ENCODE results near the gene DAZAP2. TPM values are rescaled to one million over a fixed set of nuclear protein-coding genes. Genes with fewer than 3 reads are reported as not detected.
"Not testable (repeated sequence)": the region's sequence is repeated elsewhere in the genome, so short reads cannot be mapped to it uniquely, and the experiment has no call there.

DAZAP2 gene
- total RNA-seq, 1 donor from 2014 or later: 31.3 TPM

DNA sequence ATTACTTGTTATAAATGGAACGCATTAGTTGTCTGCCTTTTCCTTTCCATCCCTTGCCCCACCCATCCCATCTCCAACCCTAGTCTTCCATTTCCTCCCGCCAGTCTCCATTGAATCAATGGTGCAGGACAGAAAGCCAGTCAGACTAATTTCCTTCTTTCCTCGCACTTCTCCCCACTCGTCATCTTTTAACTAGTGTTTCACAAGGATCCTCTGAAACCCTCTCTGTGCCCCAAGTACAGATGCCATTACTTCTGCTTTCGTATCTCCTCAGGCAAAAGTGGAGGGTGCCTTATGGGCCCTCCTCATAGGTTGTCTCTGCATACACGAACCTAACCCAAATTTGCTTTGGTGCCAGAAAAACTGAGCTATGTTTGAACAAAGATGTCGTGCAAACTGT, 4.2 kb downstream of the DAZAP2 start:
- no peak overlapping the region for H3K27ac ChIP-seq (ENCODE audit: low read depth, low read length)
- no peak overlapping the region for H3K9ac ChIP-seq (ENCODE audit: low read depth in 1 of 3, low read length in 3 of 3)
- H3K9me3 ChIP-seq (ENCODE audit: control insufficient read depth in 3 of 3, low read length in 3 of 3): no peaks in the 10 kb centered on the region
- H3K4me1 ChIP-seq (ENCODE audit: control insufficient read depth in 3 of 3, insufficient read depth in 3 of 3, low read length in 3 of 3): peaks cover 20 to 30% (median 25%) of the 10 kb centered on the region in 3 donors
- peaks cover 29 to 43% (median 36%) of the 10 kb centered on the region in 3 donors for H3K36me3 ChIP-seq (ENCODE audit: control insufficient read depth in 3 of 3, insufficient read depth in 3 of 3, low read length in 3 of 3)
- H3K4me3 ChIP-seq (ENCODE audit: low read length in 3 of 3): no peak overlapping the region
- H3K27me3 ChIP-seq (ENCODE audit: control insufficient read depth in 3 of 3, insufficient read depth in 3 of 3, low read length in 3 of 3): no peaks in the 10 kb centered on the region

DNA sequence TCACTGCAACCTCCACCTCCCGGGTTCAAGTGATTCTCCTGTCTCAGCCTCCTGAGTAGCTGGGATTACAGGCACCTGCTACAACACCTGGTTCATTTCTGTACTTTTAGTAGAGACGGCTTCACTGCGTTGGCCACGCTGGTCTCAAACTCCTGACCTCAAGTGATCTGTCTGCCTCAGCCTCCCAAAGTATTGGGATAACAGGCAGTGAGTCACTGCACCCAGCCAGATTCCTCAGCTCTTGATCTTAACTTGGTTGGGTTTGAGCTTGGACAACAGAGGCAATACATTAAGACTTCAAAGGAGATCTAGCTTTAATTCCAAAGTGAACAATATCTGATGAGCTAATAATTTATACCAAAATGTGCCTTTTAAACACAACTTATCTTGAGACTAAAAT, 5.6 kb downstream of the DAZAP2 start:
- Histone ChIP-seq H3K36me3 (ENCODE audit: control insufficient read depth in 3 of 3, insufficient read depth in 3 of 3, low read length in 3 of 3) (peaks cover 29 to 43% (median 33%) of the 10 kb centered on the region in 3 donors), H3K9ac (ENCODE audit: low read depth in 1 of 3, low read length in 3 of 3) (no peak overlapping the region), H3K27ac (ENCODE audit: low read depth, low read length) (no peak overlapping the region), H3K4me1 (ENCODE audit: control insufficient read depth in 3 of 3, insufficient read depth in 3 of 3, low read length in 3 of 3) (peaks cover 16 to 21% (median 19%) of the 10 kb centered on the region in 3 donors), H3K4me3 (ENCODE audit: low read length in 3 of 3) (no peak overlapping the region), H3K27me3 (ENCODE audit: control insufficient read depth in 3 of 3, insufficient read depth in 3 of 3, low read length in 3 of 3) (no peaks in the 10 kb centered on the region), H3K9me3 (ENCODE audit: control insufficient read depth in 3 of 3, low read length in 3 of 3) (no peaks in the 10 kb centered on the region)

DNA sequence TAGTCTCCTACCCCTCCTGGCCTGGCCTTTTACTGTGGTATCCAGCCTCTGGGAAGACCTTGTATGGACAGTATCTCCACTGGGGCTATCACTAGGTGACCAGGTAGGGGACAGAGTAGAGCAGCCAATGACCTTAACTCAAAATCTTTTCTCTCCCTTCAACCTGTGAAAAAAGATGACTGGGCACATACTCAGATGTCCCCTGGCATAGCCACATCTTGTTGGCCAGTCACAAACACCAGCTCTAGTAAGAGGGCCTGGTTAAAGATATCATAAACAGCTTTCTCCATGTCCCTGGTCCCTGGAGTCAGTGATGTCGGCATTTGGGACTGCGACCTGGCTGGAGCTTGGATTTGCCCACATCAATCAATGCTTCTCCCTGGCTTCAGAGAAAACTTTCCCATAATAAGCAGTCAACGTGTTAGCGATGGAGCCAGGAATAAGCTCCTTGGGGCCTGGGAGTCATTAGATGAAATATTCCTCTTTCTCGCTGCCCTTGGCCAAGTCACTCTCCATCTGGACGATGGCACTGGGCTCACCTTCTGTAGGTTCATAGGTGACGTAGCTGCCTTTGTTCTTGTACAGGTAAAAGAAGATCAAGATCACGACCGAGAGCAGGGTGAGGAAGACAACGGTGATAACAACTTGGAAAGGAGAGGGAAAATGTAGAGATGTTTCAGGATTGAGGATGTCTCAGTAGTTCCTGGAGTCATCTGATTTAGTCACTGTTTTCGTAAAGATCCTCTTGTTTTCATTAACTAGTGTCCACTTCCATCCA, 7.0 kb downstream of the DAZAP2 start:
- Histone ChIP-seq H3K27ac (ENCODE audit: low read depth, low read length) (no peak overlapping the region), H3K27me3 (ENCODE audit: control insufficient read depth in 3 of 3, insufficient read depth in 3 of 3, low read length in 3 of 3) (no peaks in the 10 kb centered on the region), H3K9me3 (ENCODE audit: control insufficient read depth in 3 of 3, low read length in 3 of 3) (no peaks in the 10 kb centered on the region), H3K9ac (ENCODE audit: low read depth in 1 of 3, low read length in 3 of 3) (no peak overlapping the region), H3K36me3 (ENCODE audit: control insufficient read depth in 3 of 3, insufficient read depth in 3 of 3, low read length in 3 of 3) (peaks cover 22 to 33% (median 25%) of the 10 kb centered on the region in 3 donors), H3K4me1 (ENCODE audit: control insufficient read depth in 3 of 3, insufficient read depth in 3 of 3, low read length in 3 of 3) (peaks cover 8 to 11% (median 10%) of the 10 kb centered on the region in 3 donors), H3K4me3 (ENCODE audit: low read length in 3 of 3) (no peak overlapping the region)

DNA sequence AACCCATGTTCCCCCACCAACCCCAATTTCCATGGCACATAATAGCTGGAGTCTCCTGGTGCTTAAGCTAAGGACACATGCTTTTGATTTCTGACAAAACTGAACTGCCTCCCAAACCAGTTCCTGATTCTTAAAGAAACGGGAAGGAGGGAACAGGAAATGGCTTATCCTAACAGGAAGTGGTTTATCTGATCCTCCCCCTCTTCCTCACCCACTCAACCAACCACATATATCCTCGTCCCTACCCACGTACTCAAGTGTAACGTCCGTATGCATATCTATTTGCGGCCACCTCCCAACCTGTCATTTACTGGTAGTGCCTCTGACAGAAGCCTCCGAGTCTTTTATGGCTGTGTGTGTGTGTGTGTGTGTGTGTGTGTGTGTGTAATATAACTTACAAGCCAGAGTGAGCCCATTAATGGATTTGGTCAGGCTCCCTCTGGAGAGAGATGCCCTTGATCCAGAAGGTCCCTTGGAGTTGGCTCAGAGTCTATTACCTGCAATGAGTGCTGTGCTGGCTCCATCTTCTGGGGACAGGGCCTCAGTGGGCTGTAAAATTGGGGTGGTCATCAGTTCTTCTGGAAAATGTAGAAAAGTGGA, 7.7 kb downstream of the DAZAP2 start:
- Histone ChIP-seq H3K27me3 (ENCODE audit: control insufficient read depth in 3 of 3, insufficient read depth in 3 of 3, low read length in 3 of 3) (no peaks in the 10 kb centered on the region), H3K27ac (ENCODE audit: low read depth, low read length) (no peak overlapping the region), H3K4me1 (ENCODE audit: control insufficient read depth in 3 of 3, insufficient read depth in 3 of 3, low read length in 3 of 3) (peaks cover 4 to 7% (median 6%) of the 10 kb centered on the region in 3 donors), H3K9me3 (ENCODE audit: control insufficient read depth in 3 of 3, low read length in 3 of 3) (no peaks in the 10 kb centered on the region), H3K9ac (ENCODE audit: low read depth in 1 of 3, low read length in 3 of 3) (no peak overlapping the region), H3K36me3 (ENCODE audit: control insufficient read depth in 3 of 3, insufficient read depth in 3 of 3, low read length in 3 of 3) (peaks cover 16 to 27% (median 18%) of the 10 kb centered on the region in 3 donors), H3K4me3 (ENCODE audit: low read length in 3 of 3) (no peak overlapping the region)

DNA sequence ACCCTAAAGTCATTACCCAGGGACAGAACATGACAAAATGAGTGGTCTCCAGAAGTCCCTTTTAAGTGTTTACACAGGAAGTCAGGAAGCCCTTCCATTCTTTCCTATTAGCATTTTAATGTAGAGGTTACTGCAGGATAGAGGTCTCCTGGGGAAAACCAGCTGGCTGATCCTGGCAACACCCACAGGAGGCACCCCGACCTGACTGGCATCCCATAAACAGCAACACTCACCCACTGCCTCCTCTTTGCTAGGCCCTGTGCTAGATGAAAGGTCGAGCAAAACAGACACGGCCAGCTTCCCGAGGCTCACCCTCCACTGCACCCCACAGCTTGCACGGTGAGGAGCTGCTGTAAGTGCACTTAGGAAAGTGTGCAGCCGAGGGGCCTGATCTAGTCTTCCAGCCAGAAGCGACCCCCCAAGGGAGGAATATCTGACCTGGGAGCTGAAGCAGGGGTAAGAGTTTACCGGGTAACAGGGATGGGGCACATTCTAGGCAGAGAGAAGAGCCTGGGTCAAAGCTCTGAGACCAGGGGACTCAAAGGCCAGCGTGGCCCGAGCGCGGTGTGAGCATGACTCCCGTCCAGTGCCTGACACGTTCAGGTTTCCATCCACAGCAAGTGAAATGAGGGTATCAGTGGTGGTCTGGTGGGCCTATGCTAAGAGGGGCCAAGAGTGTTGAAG, 9.0 kb downstream of the DAZAP2 start:
- peak overlapping the region in 1 of 3 donors; percentile 40 for H3K9ac ChIP-seq (ENCODE audit: low read depth in 1 of 3, low read length in 3 of 3)
- H3K27ac ChIP-seq (ENCODE audit: low read depth, low read length): no peak overlapping the region
- H3K27me3 ChIP-seq (ENCODE audit: control insufficient read depth in 3 of 3, insufficient read depth in 3 of 3, low read length in 3 of 3): no peaks in the 10 kb centered on the region
- no peaks in the 10 kb centered on the region for H3K9me3 ChIP-seq (ENCODE audit: control insufficient read depth in 3 of 3, low read length in 3 of 3)
- H3K36me3 ChIP-seq (ENCODE audit: control insufficient read depth in 3 of 3, insufficient read depth in 3 of 3, low read length in 3 of 3): peaks cover 4 to 17% (median 8%) of the 10 kb centered on the region in 3 donors
- peaks cover 4 to 7% (median 6%) of the 10 kb centered on the region in 3 donors for H3K4me1 ChIP-seq (ENCODE audit: control insufficient read depth in 3 of 3, insufficient read depth in 3 of 3, low read length in 3 of 3)
- H3K4me3 ChIP-seq (ENCODE audit: low read length in 3 of 3): no peak overlapping the region

DNA sequence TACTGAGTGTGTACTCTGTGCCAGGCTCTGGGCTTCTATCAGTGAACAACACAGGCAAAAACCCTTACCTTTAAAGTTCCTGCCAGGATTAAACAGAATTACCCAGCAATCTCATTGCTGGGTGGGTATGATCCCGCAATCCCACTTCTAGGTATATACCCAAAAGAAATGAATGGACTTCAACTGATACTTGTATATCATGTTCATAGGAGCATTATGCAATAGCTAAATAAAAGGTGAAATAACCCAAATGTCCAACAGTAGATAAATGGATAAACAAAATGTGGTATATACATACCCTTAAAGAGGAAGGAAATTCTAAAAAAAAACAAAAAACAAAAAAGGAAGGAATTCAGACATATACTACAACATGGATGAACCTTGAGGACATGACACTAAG, 14.7 kb downstream of the DAZAP2 start:
- no peaks in the 10 kb centered on the region for H3K27me3 ChIP-seq (ENCODE audit: control insufficient read depth in 3 of 3, insufficient read depth in 3 of 3, low read length in 3 of 3)
- no peaks in the 10 kb centered on the region for H3K36me3 ChIP-seq (ENCODE audit: control insufficient read depth in 3 of 3, insufficient read depth in 3 of 3, low read length in 3 of 3)
- H3K4me1 ChIP-seq (ENCODE audit: control insufficient read depth in 3 of 3, insufficient read depth in 3 of 3, low read length in 3 of 3): no peaks in the 10 kb centered on the region
- no peak overlapping the region for H3K27ac ChIP-seq (ENCODE audit: low read depth, low read length)
- H3K9ac ChIP-seq (ENCODE audit: low read depth in 1 of 3, low read length in 3 of 3): no peak overlapping the region
- H3K9me3 ChIP-seq (ENCODE audit: control insufficient read depth in 3 of 3, low read length in 3 of 3): no peaks in the 10 kb centered on the region
- H3K4me3 ChIP-seq (ENCODE audit: low read length in 3 of 3): no peak overlapping the region

DNA sequence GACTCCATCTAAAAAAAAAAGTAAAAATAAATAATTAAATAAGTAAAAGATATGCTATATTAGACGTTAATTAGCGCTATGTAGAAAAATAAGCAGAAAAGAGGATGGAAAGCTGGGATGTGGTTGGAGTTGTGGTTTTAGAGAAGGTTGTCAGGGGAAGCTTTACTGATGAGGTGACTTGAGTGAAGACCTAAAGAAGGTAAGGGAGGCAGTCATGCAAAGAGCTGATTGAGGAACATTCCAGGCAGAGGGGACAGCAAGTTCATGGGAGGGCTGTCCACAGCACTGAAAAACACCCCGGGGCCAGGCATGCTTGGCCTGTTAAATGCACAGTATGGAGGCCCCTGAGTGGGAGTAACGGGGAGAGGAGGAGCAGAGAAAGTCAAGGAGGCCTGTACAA, 15.9 kb downstream of the DAZAP2 start:
- no peaks in the 10 kb centered on the region for H3K9me3 ChIP-seq (ENCODE audit: control insufficient read depth in 3 of 3, low read length in 3 of 3)
- no peak overlapping the region for H3K9ac ChIP-seq (ENCODE audit: low read depth in 1 of 3, low read length in 3 of 3)
- no peak overlapping the region for H3K27ac ChIP-seq (ENCODE audit: low read depth, low read length)
- H3K4me1 ChIP-seq (ENCODE audit: control insufficient read depth in 3 of 3, insufficient read depth in 3 of 3, low read length in 3 of 3): no peaks in the 10 kb centered on the region
- H3K36me3 ChIP-seq (ENCODE audit: control insufficient read depth in 3 of 3, insufficient read depth in 3 of 3, low read length in 3 of 3): no peaks in the 10 kb centered on the region
- H3K27me3 ChIP-seq (ENCODE audit: control insufficient read depth in 3 of 3, insufficient read depth in 3 of 3, low read length in 3 of 3): no peaks in the 10 kb centered on the region
- H3K4me3 ChIP-seq (ENCODE audit: low read length in 3 of 3): no peak overlapping the region

DNA sequence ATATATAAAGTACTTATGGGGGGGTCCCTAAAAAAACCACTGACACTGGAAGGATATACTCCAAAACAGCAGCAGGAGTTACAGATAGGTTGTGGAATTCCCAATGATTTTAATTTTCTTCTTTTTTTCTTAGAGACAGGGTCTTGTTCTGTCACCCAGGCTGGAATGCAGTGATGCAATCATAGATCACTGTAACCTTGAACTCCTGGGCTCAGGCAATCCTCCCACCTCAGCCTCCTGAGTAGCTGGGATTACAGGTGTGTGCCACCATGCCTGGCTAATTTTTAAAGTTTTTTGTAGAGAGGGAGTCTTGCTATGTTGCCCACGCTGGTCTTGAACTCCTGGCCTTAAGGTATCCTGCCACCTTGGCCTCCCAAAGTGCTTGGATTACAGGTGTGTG, 21.0 kb downstream of the DAZAP2 start:
- not testable (repeated sequence) for H3K4me3 ChIP-seq (ENCODE audit: low read length in 3 of 3); H3K9ac ChIP-seq (ENCODE audit: low read depth in 1 of 3, low read length in 3 of 3); H3K36me3 ChIP-seq (ENCODE audit: control insufficient read depth in 3 of 3, insufficient read depth in 3 of 3, low read length in 3 of 3); H3K27ac ChIP-seq (ENCODE audit: low read depth, low read length); H3K9me3 ChIP-seq (ENCODE audit: control insufficient read depth in 3 of 3, low read length in 3 of 3); H3K27me3 ChIP-seq (ENCODE audit: control insufficient read depth in 3 of 3, insufficient read depth in 3 of 3, low read length in 3 of 3); H3K4me1 ChIP-seq (ENCODE audit: control insufficient read depth in 3 of 3, insufficient read depth in 3 of 3, low read length in 3 of 3)

DNA sequence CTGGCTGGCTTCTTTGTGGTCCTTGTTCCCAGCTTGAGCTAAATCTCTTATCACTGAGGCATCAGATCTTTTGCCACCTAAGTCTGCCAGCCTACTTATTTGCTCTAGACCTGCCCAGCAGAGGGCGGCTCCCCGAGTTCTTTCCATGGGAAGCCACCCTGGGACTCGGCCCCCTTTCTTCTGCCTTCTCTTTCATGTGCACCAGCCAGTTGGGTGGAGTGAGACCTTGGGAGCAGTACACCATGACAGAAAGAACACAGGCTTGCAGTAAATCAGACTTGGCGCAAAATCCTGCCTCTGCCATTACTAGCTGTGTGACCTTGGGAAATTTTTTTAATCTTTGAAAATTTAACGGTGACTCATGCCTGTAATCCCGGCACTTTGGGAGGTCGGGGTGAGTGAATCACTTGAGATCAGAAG, 24.1 kb downstream of the DAZAP2 start:
- H3K27ac ChIP-seq (ENCODE audit: low read depth, low read length): no peak overlapping the region
- no peak overlapping the region for H3K4me3 ChIP-seq (ENCODE audit: low read length in 3 of 3)
- no peaks in the 10 kb centered on the region for H3K27me3 ChIP-seq (ENCODE audit: control insufficient read depth in 3 of 3, insufficient read depth in 3 of 3, low read length in 3 of 3)
- no peaks in the 10 kb centered on the region for H3K4me1 ChIP-seq (ENCODE audit: control insufficient read depth in 3 of 3, insufficient read depth in 3 of 3, low read length in 3 of 3)
- H3K9ac ChIP-seq (ENCODE audit: low read depth in 1 of 3, low read length in 3 of 3): no peak overlapping the region
- no peaks in the 10 kb centered on the region for H3K36me3 ChIP-seq (ENCODE audit: control insufficient read depth in 3 of 3, insufficient read depth in 3 of 3, low read length in 3 of 3)
- no peaks in the 10 kb centered on the region for H3K9me3 ChIP-seq (ENCODE audit: control insufficient read depth in 3 of 3, low read length in 3 of 3)

DNA sequence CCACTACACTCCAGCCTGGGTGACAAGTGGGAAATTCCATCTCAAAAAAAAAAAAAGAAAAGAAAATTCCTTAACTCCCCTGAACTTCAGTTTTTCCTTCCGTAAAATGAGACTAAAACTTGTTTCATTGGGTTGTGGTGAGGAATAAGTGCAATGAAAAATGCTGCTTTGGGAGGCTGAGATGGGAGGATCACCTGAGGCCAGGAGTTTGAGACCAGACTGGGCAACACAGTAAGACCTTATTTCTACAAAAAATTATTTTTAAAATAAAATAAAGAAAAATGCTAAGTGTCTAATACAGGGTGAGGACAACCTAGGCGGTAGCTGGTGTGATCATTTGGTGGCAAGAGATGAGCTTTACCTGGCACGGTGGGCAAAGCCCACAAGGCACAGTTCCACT, 24.7 kb downstream of the DAZAP2 start:
- H3K9me3 ChIP-seq (ENCODE audit: control insufficient read depth in 3 of 3, low read length in 3 of 3): no peaks in the 10 kb centered on the region
- no peaks in the 10 kb centered on the region for H3K36me3 ChIP-seq (ENCODE audit: control insufficient read depth in 3 of 3, insufficient read depth in 3 of 3, low read length in 3 of 3)
- no peak overlapping the region for H3K4me3 ChIP-seq (ENCODE audit: low read length in 3 of 3)
- no peaks in the 10 kb centered on the region for H3K4me1 ChIP-seq (ENCODE audit: control insufficient read depth in 3 of 3, insufficient read depth in 3 of 3, low read length in 3 of 3)
- no peak overlapping the region for H3K9ac ChIP-seq (ENCODE audit: low read depth in 1 of 3, low read length in 3 of 3)
- no peak overlapping the region for H3K27ac ChIP-seq (ENCODE audit: low read depth, low read length)
- no peaks in the 10 kb centered on the region for H3K27me3 ChIP-seq (ENCODE audit: control insufficient read depth in 3 of 3, insufficient read depth in 3 of 3, low read length in 3 of 3)
